GM19043 (cell line): Measurements from ENCODE around the gene SLC22A23.

Experiments used
- ATAC-seq: cut with Tn5 transposase; IDR thresholded peaks from one replicate; pipeline ENCODE4 v1.9.1; 2021; ENCODE audit warnings: low read depth; ENCODE audit not compliant: unreplicated experiment

The SLC22A23 gene

GRCh38 chr6:3233904-3234303 is 222.9 kb downstream of the SLC22A23 start:
- no peak for ATAC-seq

GRCh38 chr6:3233321-3233720 is 223.5 kb downstream of the SLC22A23 start:
- ATAC-seq = no peak

GRCh38 chr6:3232017-3232945 is 224.6 kb downstream of the SLC22A23 start:
- no peak for ATAC-seq

- ATAC-seq = no peak
Observed at GRCh38 chr6:3231247-3232016, 225.4 kb downstream of the SLC22A23 start.

- no peak for ATAC-seq
Observed at GRCh38 chr6:3230900-3231246, 226.0 kb downstream of the SLC22A23 start.

GRCh38 chr6:3230256-3230882 is 226.5 kb downstream of the SLC22A23 start:
- ATAC-seq = no peak

GRCh38 chr6:3229566-3230178 is 227.2 kb downstream of the SLC22A23 start:
- ATAC-seq = no peak

- ATAC-seq = no peak
Observed at GRCh38 chr6:3228771-3229565, 227.9 kb downstream of the SLC22A23 start.

GRCh38 chr6:3228046-3228671 is 228.7 kb downstream of the SLC22A23 start:
- no peak for ATAC-seq

- no peak for ATAC-seq
Observed at GRCh38 chr6:3227363-3228045, 229.3 kb downstream of the SLC22A23 start, which contains the start of gene TUBB2B. TSS of gene TUBB2B (minus strand) at chr6:3227653. CDS start at chr6:3227543, 110 bp downstream.

GRCh38 chr6:3226481-3227362 is 230.1 kb downstream of the SLC22A23 start:
- ATAC-seq = no peak

GRCh38 chr6:3226042-3226441 is 230.8 kb downstream of the SLC22A23 start:
- ATAC-seq = no peak

GRCh38 chr6:3222506-3223038 is 234.3 kb downstream of the SLC22A23 start:
- no peak for ATAC-seq

- no peak for ATAC-seq
Observed at GRCh38 chr6:3221578-3221977, 235.3 kb downstream of the SLC22A23 start.

GRCh38 chr6:3220366-3220765 is 236.5 kb downstream of the SLC22A23 start:
- no peak for ATAC-seq
